MM.1S (cell line): ENCODE measurements around the gene APEH.

Source experiments
- DNase-seq: peaks from one replicate; pipeline ENCODE4 v3.0.0-alpha.2; 2015
- H2AFZ ChIP-seq: fragments of 300-600 bp; sonication (generic); 2 replicates; pipeline ENCODE4 v1.6.0; 2016; ENCODE audit warnings: antibody characterized with exemption, low read length
- H3F3A ChIP-seq: fragments of 300-600 bp; sonication (generic); 2 replicates; pipeline ENCODE4 v1.6.1; 2016; ENCODE audit warnings: mild to moderate bottlenecking, antibody characterized with exemption, low read length, moderate library complexity, mixed read lengths; ENCODE audit not compliant: insufficient read depth
- H3K27ac ChIP-seq: fragments of 300-600 bp; sonication (generic); 2 replicates; pipeline ENCODE4 v1.5.1; 2016; ENCODE audit warnings: mild to moderate bottlenecking, low read length
- H3K27me3 ChIP-seq: fragments of 300-600 bp; sonication (generic); replicated peaks from 2 replicates; pipeline ENCODE4 v1.6.0; 2016; ENCODE audit warnings: low read length; ENCODE audit not compliant: insufficient read depth
- H3K36me3 ChIP-seq: fragments of 300-600 bp; sonication (generic); replicated peaks from 2 replicates; pipeline ENCODE4 v1.6.1; 2016; ENCODE audit warnings: mild to moderate bottlenecking, low read length, mixed read lengths; ENCODE audit not compliant: insufficient read depth
- H3K4me1 ChIP-seq: fragments of 300-600 bp; sonication (generic); 2 replicates; pipeline ENCODE4 v1.6.1; 2016; ENCODE audit warnings: low read length, mixed read lengths
- H3K4me2 ChIP-seq: fragments of 300-600 bp; sonication (generic); 2 replicates; pipeline ENCODE4 v1.6.0; 2016; ENCODE audit warnings: low read depth, low read length
- H3K4me3 ChIP-seq: fragments of 300-600 bp; sonication (generic); 2 replicates; pipeline ENCODE4 v1.5.1; 2016; ENCODE audit warnings: low read length, mixed read lengths
- H3K79me2 ChIP-seq: fragments of 300-600 bp; sonication (generic); 2 replicates; pipeline ENCODE4 v1.6.1; 2016; ENCODE audit warnings: mixed run types, low read length, mixed read lengths
- H3K9ac ChIP-seq: fragments of 300-600 bp; sonication (generic); 2 replicates; pipeline ENCODE4 v1.6.1; 2016; ENCODE audit warnings: low read length, mixed read lengths
- H3K9me2 ChIP-seq: fragments of 300-600 bp; sonication (generic); replicated peaks from 2 replicates; pipeline ENCODE4 v1.6.1; 2016; ENCODE audit warnings: mild to moderate bottlenecking, low read length, mixed read lengths; ENCODE audit not compliant: insufficient read depth
- H3K9me3 ChIP-seq: fragments of 300-600 bp; sonication (generic); replicated peaks from 2 replicates; pipeline ENCODE4 v1.6.1; 2016; ENCODE audit warnings: mild to moderate bottlenecking, low read length, mixed read lengths; ENCODE audit not compliant: insufficient read depth
- H4K20me1 ChIP-seq: fragments of 300-600 bp; sonication (generic); 2 replicates; pipeline ENCODE4 v1.6.1; 2016; ENCODE audit warnings: mild to moderate bottlenecking, low read length, moderate library complexity, mixed read lengths; ENCODE audit not compliant: insufficient read depth
- CTCF ChIP-seq: fragments of 300-600 bp; sonication (generic); IDR thresholded peaks from 2 replicates; pipeline ENCODE4 v1.5.1; 2016; ENCODE audit warnings: antibody characterized with exemption, low read length, mixed read lengths
- EZH2 ChIP-seq: fragments of 300-600 bp; sonication (generic); optimal IDR thresholded peaks from 2 replicates; pipeline ENCODE3; 2017; ENCODE audit warnings: low read depth, mild to moderate bottlenecking, antibody characterized with exemption, low read length, mixed read lengths
- EZH2phosphoT487 ChIP-seq: fragments of 300-600 bp; sonication (generic); IDR thresholded peaks from 2 replicates; pipeline ENCODE4 v1.6.1; 2018; ENCODE audit warnings: antibody characterized with exemption, low read length

The APEH gene

GRCh38 chr3:49717959-49718857 lies 44.1 kb downstream of the APEH start:
- H3K4me2 ChIP-seq: no peak overlapping the region
- H3K4me3 ChIP-seq: no peak overlapping the region
- TF ChIP-seq EZH2phosphoT487: no peak
- no peak for TF ChIP-seq CTCF
- no peak for TF ChIP-seq EZH2
- no peaks in the 10 kb centered on the region for H3K36me3 ChIP-seq
- no peak for DNase-seq
- H3F3A ChIP-seq: no peaks in the 10 kb centered on the region
- no peaks in the 10 kb centered on the region for H3K27me3 ChIP-seq
- peaks cover 5% of the 10 kb centered on the region for H3K4me1 ChIP-seq
- no peaks in the 10 kb centered on the region for H3K9me3 ChIP-seq
- H2AFZ ChIP-seq: no peak overlapping the region
- peaks cover 23% of the 10 kb centered on the region for H3K79me2 ChIP-seq
- no peaks in the 10 kb centered on the region for H3K9me2 ChIP-seq
- no peaks in the 10 kb centered on the region for H4K20me1 ChIP-seq
- H3K27ac ChIP-seq: no peak overlapping the region
- H3K9ac ChIP-seq: no peak overlapping the region

DNA sequence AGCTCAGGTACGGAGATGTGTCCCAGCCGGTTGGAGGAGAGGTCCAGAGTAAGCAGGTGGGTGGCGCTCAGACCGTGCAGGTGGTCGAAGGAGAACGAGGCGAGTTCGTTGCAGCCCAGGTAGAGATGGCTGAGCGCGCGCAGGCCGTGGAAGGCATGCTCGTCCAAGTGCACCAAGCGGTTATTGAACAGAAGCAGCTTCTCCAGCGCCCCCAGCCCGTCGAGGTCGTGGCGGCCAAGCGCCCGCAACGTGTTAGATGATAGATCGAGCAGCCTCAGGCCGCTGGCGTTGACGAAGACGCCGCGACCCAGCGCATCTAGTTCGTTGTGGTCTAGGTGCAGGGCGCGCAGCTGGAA lies 44.7 kb downstream of the APEH start:
- no peak overlapping the region for H2AFZ ChIP-seq
- H3K9ac ChIP-seq: no peak overlapping the region
- peaks cover 4% of the 10 kb centered on the region; the same call in 1 of the 2 replicates for H3F3A ChIP-seq
- H3K9me3 ChIP-seq: no peaks in the 10 kb centered on the region
- DNase-seq: no peak
- H3K4me2 ChIP-seq: peak overlapping the region; percentile 41; the same call in 1 of the 2 replicates
- peaks cover 29% of the 10 kb centered on the region for H3K79me2 ChIP-seq
- H3K27ac ChIP-seq: no peak overlapping the region
- TF ChIP-seq EZH2phosphoT487: no peak
- no peak for TF ChIP-seq EZH2
- no peak for TF ChIP-seq CTCF
- H3K36me3 ChIP-seq: no peaks in the 10 kb centered on the region
- H4K20me1 ChIP-seq: no peaks in the 10 kb centered on the region
- H3K4me3 ChIP-seq: no peak overlapping the region
- H3K4me1 ChIP-seq: peaks cover 5% of the 10 kb centered on the region
- no peaks in the 10 kb centered on the region for H3K27me3 ChIP-seq
- no peaks in the 10 kb centered on the region for H3K9me2 ChIP-seq

- H3K9ac ChIP-seq: no peak within 1 kb of the TSS
- peaks cover 29% of the 10 kb centered on the region for H3K79me2 ChIP-seq
- TF ChIP-seq CTCF: peak; percentile 30
- no peak for TF ChIP-seq EZH2
- no peak within 1 kb of the TSS for H3K4me3 ChIP-seq
- peak; percentile 80 for DNase-seq
- H3K9me3 ChIP-seq: no peaks in the 10 kb centered on the region
- peaks cover 5% of the 10 kb centered on the region for H3K4me1 ChIP-seq
- no peaks in the 10 kb centered on the region for H3K36me3 ChIP-seq
- H2AFZ ChIP-seq: no peak within 1 kb of the TSS
- H3F3A ChIP-seq: peaks cover 6% of the 10 kb centered on the region; the same call in 1 of the 2 replicates
- peak within 1 kb of the TSS; percentile 41; the same call in 1 of the 2 replicates for H3K4me2 ChIP-seq
- no peaks in the 10 kb centered on the region for H3K9me2 ChIP-seq
- H3K27me3 ChIP-seq: no peaks in the 10 kb centered on the region
- H4K20me1 ChIP-seq: no peaks in the 10 kb centered on the region
- no peak within 1 kb of the TSS for H3K27ac ChIP-seq
Observed at GRCh38 chr3:49719214-49719884, 45.2 kb downstream of the APEH start, which contains the start of gene AMIGO3. Gene AMIGO3, minus strand, starts transcription at chr3:49719684. Its CDS starts 219 bp downstream, at chr3:49719465.
